Endothelial cell (in vitro differentiated cells): ENCODE data around the gene TMEM147. TPM values are rescaled to one million over a fixed set of nuclear protein-coding genes. Genes with fewer than 3 reads are reported as not detected.
"Not testable (repeated sequence)": the region's sequence is repeated elsewhere in the genome, so short reads cannot be mapped to it uniquely, and the experiment has no call there.

Experiments
- DNase-seq: peaks from one replicate; pipeline ENCODE4 v3.0.0; 2021; ENCODE audit warnings: low spot score
- H3K27ac Mint-ChIP-seq: one replicate; pipeline ENCODE4 v1.8.0; 2021; ENCODE audit warnings: mixed read lengths, inconsistent platforms; ENCODE audit not compliant: unreplicated experiment
- H3K27me3 Mint-ChIP-seq: one replicate; pipeline ENCODE4 v1.8.0; 2021; ENCODE audit warnings: mild to moderate bottlenecking, moderate library complexity, mixed read lengths, inconsistent platforms; ENCODE audit not compliant: unreplicated experiment
- H3K36me3 Mint-ChIP-seq: one replicate; pipeline ENCODE4 v1.8.0; 2021; ENCODE audit warnings: mild to moderate bottlenecking, low read depth, mixed read lengths, inconsistent platforms; ENCODE audit not compliant: unreplicated experiment
- H3K4me1 Mint-ChIP-seq: one replicate; pipeline ENCODE4 v1.8.0; 2021; ENCODE audit warnings: mild to moderate bottlenecking, mixed read lengths, inconsistent platforms; ENCODE audit not compliant: unreplicated experiment
- H3K4me3 Mint-ChIP-seq: one replicate; pipeline ENCODE4 v1.8.0; 2021; ENCODE audit warnings: mild to moderate bottlenecking, mixed read lengths, inconsistent platforms; ENCODE audit not compliant: unreplicated experiment
- H3K9me3 Mint-ChIP-seq: one replicate; pipeline ENCODE4 v1.8.0; 2021; ENCODE audit warnings: mixed read lengths, inconsistent platforms; ENCODE audit not compliant: unreplicated experiment
- CTCF ChIP-seq: fragments of 200-600 bp; sonication (generic); IDR thresholded peaks from one replicate; pipeline ENCODE4 v1.5.0; 2021; ENCODE audit warnings: antibody characterized with exemption; ENCODE audit not compliant: unreplicated experiment
- total RNA-seq: library from RNA; stranded (reverse); fragmentation: NEBNext Ultra II Directional; extraction: Animal tissue kit (Norgen Biotek cat#: 25700); gene quantifications from one replicate; pipeline ENCODE4 v1.2.1, GENCODE V29; 2021; ENCODE audit not compliant: unreplicated experiment

TMEM147 gene
- total RNA-seq, 1 donor from 2014 or later, result 62.0 TPM

GRCh38 chr19:35582760-35583159 lies 37.3 kb downstream of the TMEM147 start:
- DNase-seq, result no peak
- no peak for TF ChIP-seq CTCF
- Mint-ChIP-seq H3K4me1 (no peaks in the 10 kb centered on the region), H3K9me3 (no peaks in the 10 kb centered on the region), H3K4me3 (no peak overlapping the region), H3K27me3 (peaks cover 1% of the 10 kb centered on the region), H3K36me3 (no peaks in the 10 kb centered on the region), H3K27ac (no peak overlapping the region)

- no peaks in the 10 kb centered on the region for H3K36me3 Mint-ChIP-seq
- H3K9me3 Mint-ChIP-seq, result no peaks in the 10 kb centered on the region
- H3K27ac Mint-ChIP-seq, result no peak within 1 kb of the TSS
- no peak within 1 kb of the TSS for H3K4me3 Mint-ChIP-seq
- DNase-seq, result no peak
- peaks cover 3% of the 10 kb centered on the region for H3K27me3 Mint-ChIP-seq
- no peaks in the 10 kb centered on the region for H3K4me1 Mint-ChIP-seq
- TF ChIP-seq CTCF, result no peak
Measured at GRCh38 chr19:35585848-35586247, 40.4 kb downstream of the TMEM147 start, which contains the start of gene PMIS2. Gene PMIS2, plus strand, starts transcription at chr19:35586173. Its CDS starts 87 bp downstream, at chr19:35586260.

- H3K4me1 Mint-ChIP-seq, result no peaks in the 10 kb centered on the region
- DNase-seq, result no peak
- no peaks in the 10 kb centered on the region for H3K36me3 Mint-ChIP-seq
- no peaks in the 10 kb centered on the region for H3K9me3 Mint-ChIP-seq
- H3K4me3 Mint-ChIP-seq, result no peak overlapping the region
- no peak overlapping the region for H3K27ac Mint-ChIP-seq
- peaks cover 3% of the 10 kb centered on the region for H3K27me3 Mint-ChIP-seq
- TF ChIP-seq CTCF, result no peak
Measured at GRCh38 chr19:35587321-35587720, 41.9 kb downstream of the TMEM147 start.

GRCh38 chr19:35590875-35591274 lies 45.4 kb downstream of the TMEM147 start:
- Mint-ChIP-seq H3K36me3 (no peaks in the 10 kb centered on the region), H3K4me3 (no peak overlapping the region), H3K9me3 (no peaks in the 10 kb centered on the region), H3K27me3 (peaks cover 2% of the 10 kb centered on the region), H3K4me1 (no peaks in the 10 kb centered on the region), H3K27ac (no peak overlapping the region)
- no peak for TF ChIP-seq CTCF
- no peak for DNase-seq

GRCh38 chr19:35592226-35592625 lies 46.8 kb downstream of the TMEM147 start:
- Mint-ChIP-seq H3K4me3 (no peak overlapping the region), H3K9me3 (no peaks in the 10 kb centered on the region), H3K36me3 (no peaks in the 10 kb centered on the region), H3K27me3 (peaks cover 2% of the 10 kb centered on the region), H3K4me1 (no peaks in the 10 kb centered on the region), H3K27ac (no peak overlapping the region)
- no peak for TF ChIP-seq CTCF
- DNase-seq, result peak; percentile 16

- H3K9me3 Mint-ChIP-seq, H3K36me3 Mint-ChIP-seq, DNase-seq, H3K27me3 Mint-ChIP-seq, H3K4me1 Mint-ChIP-seq, H3K27ac Mint-ChIP-seq, H3K4me3 Mint-ChIP-seq: not testable (repeated sequence)
Measured at GRCh38 chr19:35595026-35595425, 49.6 kb downstream of the TMEM147 start.
